ENCODE results near the gene PTCH2. TPM values are rescaled to one million over a fixed set of nuclear protein-coding genes. Genes with fewer than 3 reads are reported as not detected.

The PTCH2 gene
- total and polyA plus RNA-seq, 2 donors from 2014 or later, result 0.24 to 1.2 TPM

DNA sequence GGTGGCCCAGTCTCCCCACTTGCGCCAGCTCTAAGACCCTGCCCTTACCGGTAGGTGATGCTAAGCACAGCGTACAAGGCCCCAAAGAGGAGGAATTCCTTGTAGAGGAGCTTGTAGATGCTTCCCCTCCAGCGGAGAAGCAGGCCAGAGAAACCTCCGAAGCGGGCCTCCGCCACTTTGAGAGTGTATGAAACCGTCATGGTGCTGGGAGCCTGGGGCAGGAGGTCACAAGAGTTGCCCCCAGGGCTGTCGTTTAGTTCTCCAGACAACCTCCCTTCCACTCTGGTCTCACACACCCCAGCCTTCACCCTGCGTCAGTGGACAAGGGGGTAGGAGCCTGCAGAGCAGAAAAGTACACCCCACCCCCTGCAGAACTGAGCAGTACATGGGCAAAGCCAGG, 55.5 kb downstream of the PTCH2 start:
- DNase-seq, result peak in 2 of 5 donors; percentile 57 to 60
- peaks cover 0 to 23% (median 8%) of the 10 kb centered on the region in 3 donors for H3K4me1 ChIP-seq (ENCODE audit: control insufficient read depth in 2 of 3, insufficient read depth in 2 of 3, low read depth in 1 of 3, low read length in 3 of 3)
- H3K9me3 ChIP-seq (ENCODE audit: control insufficient read depth in 2 of 3, insufficient read depth in 1 of 3, low read length in 3 of 3), result no peaks in the 10 kb centered on the region
- FAIRE-seq, result no peak
- intact Hi-C loops (cut with DNase I), result loop anchor here (10.0 kb wide), 1 partner anchor 47 kb away; no protein-coding TSS in a partner anchor
- TF ChIP-seq, protein P1, sequence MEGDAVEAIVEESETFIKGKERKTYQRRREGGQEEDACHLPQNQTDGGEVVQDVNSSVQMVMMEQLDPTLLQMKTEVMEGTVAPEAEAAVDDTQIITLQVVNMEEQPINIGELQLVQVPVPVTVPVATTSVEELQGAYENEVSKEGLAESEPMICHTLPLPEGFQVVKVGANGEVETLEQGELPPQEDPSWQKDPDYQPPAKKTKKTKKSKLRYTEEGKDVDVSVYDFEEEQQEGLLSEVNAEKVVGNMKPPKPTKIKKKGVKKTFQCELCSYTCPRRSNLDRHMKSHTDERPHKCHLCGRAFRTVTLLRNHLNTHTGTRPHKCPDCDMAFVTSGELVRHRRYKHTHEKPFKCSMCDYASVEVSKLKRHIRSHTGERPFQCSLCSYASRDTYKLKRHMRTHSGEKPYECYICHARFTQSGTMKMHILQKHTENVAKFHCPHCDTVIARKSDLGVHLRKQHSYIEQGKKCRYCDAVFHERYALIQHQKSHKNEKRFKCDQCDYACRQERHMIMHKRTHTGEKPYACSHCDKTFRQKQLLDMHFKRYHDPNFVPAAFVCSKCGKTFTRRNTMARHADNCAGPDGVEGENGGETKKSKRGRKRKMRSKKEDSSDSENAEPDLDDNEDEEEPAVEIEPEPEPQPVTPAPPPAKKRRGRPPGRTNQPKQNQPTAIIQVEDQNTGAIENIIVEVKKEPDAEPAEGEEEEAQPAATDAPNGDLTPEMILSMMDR (IDR thresholded peaks at IDR 0.05; ENCODE audit: borderline replicate concordance, extremely low read depth, insufficient read depth), result no peak
- H3K27ac ChIP-seq (ENCODE audit: low read depth in 2 of 2, low read length in 2 of 2), result no peak overlapping the region
- H3K9ac ChIP-seq (ENCODE audit: low read length in 3 of 3), result no peak overlapping the region
- no peaks in the 10 kb centered on the region for H3K36me3 ChIP-seq (ENCODE audit: control insufficient read depth in 2 of 3, insufficient read depth in 3 of 3, low read length in 3 of 3)
- H3K4me3 ChIP-seq (ENCODE audit: low read length in 3 of 3), result no peak overlapping the region
- H3K27me3 ChIP-seq (ENCODE audit: control insufficient read depth, insufficient read depth, low read length), result no peaks in the 10 kb centered on the region

- Histone ChIP-seq H3K36me3 (ENCODE audit: control insufficient read depth in 2 of 3, insufficient read depth in 3 of 3, low read length in 3 of 3) (no peaks in the 10 kb centered on the region), H3K9ac (ENCODE audit: low read length in 3 of 3) (peak overlapping the region in 1 of 3 donors; percentile 60), H3K27me3 (ENCODE audit: control insufficient read depth, insufficient read depth, low read length) (no peaks in the 10 kb centered on the region), H3K4me1 (ENCODE audit: control insufficient read depth in 2 of 3, insufficient read depth in 2 of 3, low read depth in 1 of 3, low read length in 3 of 3) (peaks cover 0 to 23% (median 8%) of the 10 kb centered on the region in 3 donors), H3K4me3 (ENCODE audit: low read length in 3 of 3) (no peak overlapping the region), H3K9me3 (ENCODE audit: control insufficient read depth in 2 of 3, insufficient read depth in 1 of 3, low read length in 3 of 3) (no peaks in the 10 kb centered on the region), H3K27ac (ENCODE audit: low read depth in 2 of 2, low read length in 2 of 2) (peak overlapping the region in 1 of 2 donors; percentile 1)
- peak in 1 of 5 donors; percentile 65 for DNase-seq
- intact Hi-C loops (cut with DNase I), result loop anchor here (10.0 kb wide), 1 partner anchor 48 kb away; no protein-coding TSS in a partner anchor
- TF ChIP-seq, protein P1 (IDR thresholded peaks at IDR 0.05; ENCODE audit: borderline replicate concordance, extremely low read depth, insufficient read depth), result no peak
- FAIRE-seq, result no peak
Observed at GRCh38 chr1:44786841-44787426, 56.1 kb downstream of the PTCH2 start.

DNA sequence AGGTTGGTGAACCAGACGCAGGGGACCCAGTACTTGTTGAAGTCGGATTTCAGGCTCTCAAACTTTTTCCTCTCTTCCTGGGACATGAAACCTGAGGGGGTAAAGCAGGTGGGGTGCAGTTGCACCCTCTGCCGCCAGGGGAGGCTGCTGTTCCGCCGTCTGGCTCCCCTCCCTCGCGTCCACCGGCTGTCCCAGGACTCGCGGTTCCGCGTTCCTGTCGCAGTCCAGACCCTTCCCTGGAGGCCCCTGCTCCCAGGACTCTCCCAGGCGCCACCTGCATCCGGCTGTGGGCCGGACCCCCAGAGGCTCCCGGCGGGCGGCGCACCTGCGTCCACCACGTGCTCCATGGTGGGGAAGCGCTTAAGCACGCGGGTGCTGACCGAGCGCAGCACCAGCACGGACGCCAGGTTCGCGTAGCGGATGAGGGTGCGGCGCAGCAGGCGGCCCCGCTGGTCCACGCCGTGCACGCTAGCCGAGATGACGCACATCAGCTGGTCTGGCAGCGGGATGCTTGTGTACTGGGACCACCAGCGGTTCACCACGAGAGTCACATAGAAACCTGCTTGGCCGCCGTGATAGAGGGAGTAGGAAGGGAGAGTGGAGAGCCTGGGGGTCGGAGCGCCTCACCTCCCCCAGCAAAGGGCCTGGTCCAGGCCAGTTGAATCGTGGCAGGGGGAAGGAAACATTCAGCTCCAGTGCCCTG, 56.8 kb downstream of the PTCH2 start:
- no peaks in the 10 kb centered on the region for H3K27me3 ChIP-seq (ENCODE audit: control insufficient read depth, insufficient read depth, low read length)
- FAIRE-seq, result no peak
- peak overlapping the region; percentile 1 to 60 for H3K27ac ChIP-seq (ENCODE audit: low read depth in 2 of 2, low read length in 2 of 2)
- peaks cover 0 to 23% (median 8%) of the 10 kb centered on the region in 3 donors for H3K4me1 ChIP-seq (ENCODE audit: control insufficient read depth in 2 of 3, insufficient read depth in 2 of 3, low read depth in 1 of 3, low read length in 3 of 3)
- H3K9ac ChIP-seq (ENCODE audit: low read length in 3 of 3), result peak overlapping the region in 2 of 3 donors; percentile 60 to 73
- H3K36me3 ChIP-seq (ENCODE audit: control insufficient read depth in 2 of 3, insufficient read depth in 3 of 3, low read length in 3 of 3), result peaks cover 0 to under 1% (median 0%) of the 10 kb centered on the region in 3 donors
- intact Hi-C loops (cut with DNase I), result loop anchor here (10.0 kb wide), 1 partner anchor 49 kb away; no protein-coding TSS in a partner anchor
- no peaks in the 10 kb centered on the region for H3K9me3 ChIP-seq (ENCODE audit: control insufficient read depth in 2 of 3, insufficient read depth in 1 of 3, low read length in 3 of 3)
- DNase-seq, result peak; percentile 89 to 94 (median 91)
- TF ChIP-seq, protein P1 (IDR thresholded peaks at IDR 0.05; ENCODE audit: borderline replicate concordance, extremely low read depth, insufficient read depth), result peak; percentile 92
- peak overlapping the region; percentile 19 to 54 (median 26) for H3K4me3 ChIP-seq (ENCODE audit: low read length in 3 of 3)

Data from kidney (tissue), 14 donors.